ENCODE measurements around the gene PTPRM. TPM values are rescaled to one million over a fixed set of nuclear protein-coding genes. Genes with fewer than 3 reads are reported as not detected.
"Not testable (repeated sequence)": the region's sequence is repeated elsewhere in the genome, so short reads cannot be mapped to it uniquely, and the experiment has no call there.

PTPRM gene
- total RNA-seq, 4 donors from 2014 or later, result 21.4 to 41.8 (median 29.6) TPM

DNA sequence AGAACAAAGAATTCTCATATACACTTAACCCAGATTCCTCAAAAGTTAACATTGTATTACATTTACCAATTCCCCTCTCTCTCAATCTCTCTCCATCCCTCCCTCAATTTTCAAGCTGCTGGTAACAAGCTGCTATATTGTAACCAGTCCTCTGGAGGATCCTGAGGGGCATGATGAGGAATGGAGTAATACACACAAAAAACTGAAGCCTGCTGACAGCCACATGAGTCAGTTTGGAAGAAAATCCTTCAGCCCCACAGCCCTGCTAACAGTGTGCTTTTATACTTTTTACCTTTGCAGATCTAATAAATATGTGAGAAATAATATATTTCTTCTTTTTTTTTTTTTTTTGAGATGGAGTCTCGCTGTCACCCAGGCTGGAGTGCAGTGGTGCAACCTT is 876.4 kb downstream of the PTPRM start:
- TF ChIP-seq CTCF (IDR thresholded peaks at IDR 0.05) (no peak), POLR2A (IDR thresholded peaks at IDR 0.05) (no peak)
- 87 to 95% methylated on average over 1 of the region's 1 CpG for WGBS, 2 donors
- intact Hi-C loops (cut with DNase I; ENCODE audit: low total_unique reads), result no loop called here
- no peak overlapping the region for H3K4me3 ChIP-seq (ENCODE audit: low read depth, poor library complexity, severe bottlenecking)
- no peak for DNase-seq (ENCODE audit: low spot score in 2 of 2)

- 66 to 77% methylated on average over 5 of the region's 5 CpGs for WGBS, 2 donors
- H3K4me3 ChIP-seq (ENCODE audit: low read depth, poor library complexity, severe bottlenecking); DNase-seq (ENCODE audit: low spot score in 2 of 2); intact Hi-C loops (cut with DNase I; ENCODE audit: low total_unique reads): not testable (repeated sequence)
Measured at GRCh38 chr18:8446936-8447335, 879.8 kb downstream of the PTPRM start.

GRCh38 chr18:8448130-8448529 is 881.0 kb downstream of the PTPRM start:
- 71 to 84% methylated on average over 7 of the region's 7 CpGs for WGBS, 2 donors
- no peak for TF ChIP-seq POLR2A (IDR thresholded peaks at IDR 0.05)
- no peak for TF ChIP-seq CTCF (IDR thresholded peaks at IDR 0.05)
- no peak for DNase-seq (ENCODE audit: low spot score in 2 of 2)
- intact Hi-C loops (cut with DNase I; ENCODE audit: low total_unique reads), result no loop called here
- H3K4me3 ChIP-seq (ENCODE audit: low read depth, poor library complexity, severe bottlenecking), result no peak overlapping the region

DNA sequence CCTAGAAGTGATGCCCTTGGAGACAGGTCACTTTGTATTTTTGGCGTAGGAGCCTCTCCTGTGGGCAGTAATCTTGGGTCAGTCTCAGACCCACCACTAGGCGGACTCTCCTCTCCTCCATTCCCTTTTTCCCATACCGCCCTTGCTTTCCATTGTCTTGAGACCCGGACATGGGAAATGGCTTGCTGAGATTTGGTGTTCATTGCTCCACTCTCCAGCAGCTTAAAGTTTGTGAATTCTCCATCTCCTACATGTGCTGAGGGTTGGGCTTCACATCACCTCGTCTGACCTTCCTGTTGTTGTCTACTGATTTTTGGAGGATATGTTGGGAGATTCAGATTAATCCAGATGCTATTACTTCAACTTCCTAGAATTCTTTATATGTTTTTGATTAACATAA is 882.9 kb downstream of the PTPRM start:
- no peak for TF ChIP-seq POLR2A (IDR thresholded peaks at IDR 0.05)
- 47 to 63% methylated on average over 5 of the region's 5 CpGs for WGBS, 2 donors
- no peak overlapping the region for H3K4me3 ChIP-seq (ENCODE audit: low read depth, poor library complexity, severe bottlenecking)
- no peak for DNase-seq (ENCODE audit: low spot score in 2 of 2)
- intact Hi-C loops (cut with DNase I; ENCODE audit: low total_unique reads), result no loop called here

DNA sequence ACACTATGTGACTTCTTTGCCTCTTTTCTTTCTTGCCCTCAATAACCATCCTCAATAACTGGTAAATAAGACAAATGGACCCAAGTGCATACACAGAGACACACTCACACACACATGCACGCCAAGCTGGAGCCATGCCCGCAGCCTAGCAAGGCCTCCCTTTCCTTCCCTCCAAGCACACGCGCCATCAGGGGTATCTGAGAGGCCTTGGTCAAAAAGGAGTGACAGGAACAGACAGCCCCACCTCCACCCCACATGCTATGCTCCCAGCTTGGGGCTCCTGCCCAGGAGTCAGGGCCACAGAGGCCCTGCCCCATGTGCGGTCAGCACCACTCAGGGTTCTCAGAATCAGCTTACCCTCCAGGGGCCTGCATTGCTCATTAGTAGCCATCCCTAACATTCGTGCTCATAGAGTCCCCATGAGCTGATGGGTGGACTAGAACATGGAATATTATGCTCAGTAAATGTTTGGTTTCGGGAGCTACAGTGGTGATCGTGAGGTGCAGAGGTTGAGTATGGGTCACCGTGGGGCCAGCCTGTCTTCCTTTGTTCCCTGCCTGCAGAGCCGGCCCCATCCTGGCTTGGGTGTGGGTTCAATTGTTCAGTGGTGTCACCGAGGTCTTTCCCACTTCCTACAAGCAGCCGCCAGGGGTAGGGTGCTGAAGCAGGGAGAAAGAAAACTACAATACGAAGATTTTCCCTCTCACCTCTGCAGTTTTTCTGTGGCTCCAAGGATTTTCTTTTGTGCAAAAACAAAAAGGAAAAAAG is 884.0 kb downstream of the PTPRM start:
- 87 to 90% methylated on average over 13 of the region's 13 CpGs for WGBS, 2 donors
- TF ChIP-seq CTCF (IDR thresholded peaks at IDR 0.05) (no peak), POLR2A (IDR thresholded peaks at IDR 0.05) (no peak)
- peak in 1 of 2 donors; percentile 75 for DNase-seq (ENCODE audit: low spot score in 2 of 2)
- H3K4me3 ChIP-seq (ENCODE audit: low read depth, poor library complexity, severe bottlenecking), result no peak overlapping the region
- intact Hi-C loops (cut with DNase I; ENCODE audit: low total_unique reads), result no loop called here

GRCh38 chr18:8453528-8453927 is 886.4 kb downstream of the PTPRM start:
- no peak for TF ChIP-seq POLR2A (IDR thresholded peaks at IDR 0.05)
- TF ChIP-seq CTCF (IDR thresholded peaks at IDR 0.05), result no peak
- peak in 1 of 2 donors; percentile 45 for DNase-seq (ENCODE audit: low spot score in 2 of 2)
- no peak overlapping the region for H3K4me3 ChIP-seq (ENCODE audit: low read depth, poor library complexity, severe bottlenecking)
- intact Hi-C loops (cut with DNase I; ENCODE audit: low total_unique reads), result no loop called here
- WGBS, 2 donors, result 39 to 50% methylated on average over 3 of the region's 3 CpGs

DNA sequence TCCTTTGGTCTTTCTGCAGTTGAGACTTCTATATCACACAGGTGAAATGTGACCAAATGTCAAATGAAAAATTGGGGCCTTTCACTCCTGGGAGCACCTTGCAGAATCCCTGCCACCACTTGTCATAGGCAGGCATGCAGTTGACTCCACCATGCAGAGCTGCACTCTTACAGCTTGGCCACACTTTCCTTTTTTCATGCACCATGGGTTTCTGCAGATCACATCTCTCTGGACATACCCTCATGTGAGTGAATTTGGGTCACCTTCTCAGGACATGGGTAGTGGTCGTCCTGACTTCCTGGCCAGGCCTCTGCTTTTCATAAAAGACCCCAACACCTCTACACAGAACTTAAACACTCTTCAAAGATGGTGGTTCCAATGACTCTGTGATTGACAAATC is 887.0 kb downstream of the PTPRM start:
- peak in 1 of 2 donors; percentile 15 for DNase-seq (ENCODE audit: low spot score in 2 of 2)
- TF ChIP-seq POLR2A (IDR thresholded peaks at IDR 0.05), result no peak
- no peak for TF ChIP-seq CTCF (IDR thresholded peaks at IDR 0.05)
- no peak overlapping the region for H3K4me3 ChIP-seq (ENCODE audit: low read depth, poor library complexity, severe bottlenecking)
- intact Hi-C loops (cut with DNase I; ENCODE audit: low total_unique reads), result no loop called here
- WGBS, 2 donors, result 53 to 74% methylated on average over 1 of the region's 1 CpG

All from lower leg skin (tissue), 4 donors.